H1 (cell line): ENCODE data around the gene JMJD1C. TPM values are rescaled to one million over a fixed set of nuclear protein-coding genes. Genes with fewer than 3 reads are reported as not detected.

Experiments
- EGR1 ChIP-seq: IDR thresholded peaks from 2 replicates; pipeline ENCODE4 v1.6.1; 2011; ENCODE audit warnings: low read depth, low read length, borderline replicate concordance
- HDAC2 ChIP-seq, 2 experiments: fragments of 300-600 bp in 1 of 2; sonication (generic) in 1 of 2; IDR thresholded peaks; 2 replicates each; pipeline ENCODE4 v1.6.1; 2011 to 2012; ENCODE audit warnings: low read depth in 2 of 2, low read length in 2 of 2, mild to moderate bottlenecking in 2 of 2, moderate library complexity in 2 of 2, borderline replicate concordance in 1 of 2, inconsistent platforms in 1 of 2
- TAF1 ChIP-seq: IDR thresholded peaks from 2 replicates; pipeline ENCODE4 v1.6.1; 2011; ENCODE audit warnings: mild to moderate bottlenecking, low read depth, low read length
- polyA plus RNA-seq, 7 experiments: library from polyadenylated mRNA; depleted of rRNA in 3 of 7; stranded (reverse) in 5 of 7; unstranded in 2 of 7; fragments of >200 nt in 5 of 7; fragments of 200-250 nt in 2 of 7; gene quantifications; 1 replicate in 5 of 7; 2 replicates in 1 of 7; 4 replicates in 1 of 7; pipeline versions ENCODE4 v1.2.1 to v1.2.3, GENCODE V29; 2011 to 2013; ENCODE audit warnings: missing spikeins in 2 of 7, mixed read lengths in 2 of 7
- total RNA-seq: library from RNA; stranded (reverse); fragmentation: NEBNext Ultra II Directional; extraction: Animal tissue kit (Norgen Biotek cat#: 25700); gene quantifications from 2 replicates; pipeline ENCODE4 v1.2.1, GENCODE V29; 2021

JMJD1C gene
- total and polyA plus RNA-seq, 2 of the 8 experiments (the other 6 are each of a cell fraction or from before 2014, with no cell fraction given), result 54.5 to 210 TPM

GRCh38 chr10:63373176-63373575, 92.6 kb downstream of the JMJD1C start (continued):
- TF ChIP-seq HDAC2 (IDR thresholded peaks at IDR 0.05; ENCODE audit: borderline replicate concordance in 1 of 2, low read depth in 2 of 2, low read length in 2 of 2) (no peak), EGR1 (no peak), TAF1 (no peak)
